Activated T-helper 2 cell treated with anti-CD3 and anti-CD28 coated beads, Interferon-gamma antibody, Interleukin-2, Interleukin-4, amounts not matched to agents 10 μg/mL and 5 μg/mL and 100 μg/mL, durations not matched to agents 14 hours and 24 hours and 36 hours (primary cell): ENCODE data around the gene CACNA2D3. TPM values are rescaled to one million over a fixed set of nuclear protein-coding genes. Genes with fewer than 3 reads are reported as not detected.

Experiments
- DNase-seq: peaks from one replicate; pipeline ENCODE4 v3.0.0; 2021; ENCODE audit warnings: low spot score
- H3K27ac Mint-ChIP-seq: one replicate; pipeline ENCODE4 v1.8.0; 2021; ENCODE audit warnings: mixed read lengths
- H3K27me3 Mint-ChIP-seq: one replicate; pipeline ENCODE4 v1.8.0; 2021; ENCODE audit warnings: low read depth, mixed read lengths
- H3K36me3 Mint-ChIP-seq: one replicate; pipeline ENCODE4 v1.8.0; 2021; ENCODE audit warnings: low read depth, mixed read lengths
- H3K4me1 Mint-ChIP-seq: one replicate; pipeline ENCODE4 v1.8.0; 2021; ENCODE audit warnings: low read depth, mixed read lengths
- H3K4me3 Mint-ChIP-seq: one replicate; pipeline ENCODE4 v1.8.0; 2021; ENCODE audit warnings: low read depth, mild to moderate bottlenecking, moderate library complexity, mixed read lengths
- H3K9me3 Mint-ChIP-seq: one replicate; pipeline ENCODE4 v1.8.0; 2021; ENCODE audit warnings: mixed read lengths
- intact Hi-C: fragments of 100-400 bp; cut with micrococcal nuclease; formaldehyde crosslinking; loops from one replicate; pipeline ENCODE4 v1.15.1; 2023
- total RNA-seq: library from RNA; stranded (reverse); gene quantifications from 2 replicates; pipeline ENCODE4 v1.2.3, GENCODE V29; 2022

CACNA2D3 gene
- total RNA-seq, 1 donor from 2014 or later = not detected

DNA sequence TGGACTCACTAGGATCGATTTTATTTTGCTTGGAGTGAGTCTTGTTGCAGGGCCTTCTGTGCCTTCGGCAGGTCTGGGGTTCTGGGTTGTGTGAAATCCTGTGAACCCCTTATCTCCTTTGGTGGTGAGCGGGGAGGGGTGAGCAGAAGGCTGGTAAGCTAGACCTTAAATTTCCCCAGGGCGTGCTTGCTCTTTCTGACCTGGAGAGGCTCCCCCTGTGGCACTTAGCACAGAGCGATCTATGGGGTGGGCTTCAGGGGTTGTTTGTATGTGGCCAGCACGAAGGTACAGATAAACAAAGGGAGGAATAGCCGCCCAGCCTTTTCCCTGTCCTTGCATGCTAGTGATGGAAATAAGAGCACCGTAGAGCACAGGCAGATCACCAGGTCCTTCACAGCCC, 11.8 kb downstream of the CACNA2D3 start:
- Mint-ChIP-seq H3K4me3 (no peak overlapping the region), H3K4me1 (no peaks in the 10 kb centered on the region), H3K27me3 (no peaks in the 10 kb centered on the region), H3K36me3 (no peaks in the 10 kb centered on the region), H3K27ac (no peak overlapping the region), H3K9me3 (no peaks in the 10 kb centered on the region)
- intact Hi-C loops = no loop called here
- DNase-seq = no peak

DNA sequence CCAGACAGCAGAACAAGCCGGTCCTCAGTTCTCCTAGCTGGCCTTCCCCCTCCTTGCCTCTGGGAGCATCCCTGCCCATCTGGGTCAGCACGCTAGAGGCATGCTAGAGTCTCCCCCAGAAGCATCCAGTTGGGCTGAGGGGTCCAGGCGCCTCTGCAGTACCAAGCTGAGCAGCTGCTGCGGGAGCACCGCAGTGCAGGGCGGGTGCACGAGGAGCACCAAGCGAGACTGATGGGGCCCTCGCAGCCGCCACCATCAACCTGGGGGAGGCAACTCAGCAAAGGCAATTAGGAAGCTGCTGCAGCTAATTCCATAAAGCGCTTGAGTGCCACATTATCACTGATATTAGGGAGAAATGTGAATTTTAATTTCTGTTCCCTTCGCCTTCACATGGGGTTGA, 12.4 kb downstream of the CACNA2D3 start:
- intact Hi-C loops = no loop called here
- no peaks in the 10 kb centered on the region for H3K27me3 Mint-ChIP-seq
- no peaks in the 10 kb centered on the region for H3K36me3 Mint-ChIP-seq
- H3K27ac Mint-ChIP-seq = no peak overlapping the region
- no peak overlapping the region for H3K4me3 Mint-ChIP-seq
- no peak for DNase-seq
- no peaks in the 10 kb centered on the region for H3K4me1 Mint-ChIP-seq
- H3K9me3 Mint-ChIP-seq = no peaks in the 10 kb centered on the region

DNA sequence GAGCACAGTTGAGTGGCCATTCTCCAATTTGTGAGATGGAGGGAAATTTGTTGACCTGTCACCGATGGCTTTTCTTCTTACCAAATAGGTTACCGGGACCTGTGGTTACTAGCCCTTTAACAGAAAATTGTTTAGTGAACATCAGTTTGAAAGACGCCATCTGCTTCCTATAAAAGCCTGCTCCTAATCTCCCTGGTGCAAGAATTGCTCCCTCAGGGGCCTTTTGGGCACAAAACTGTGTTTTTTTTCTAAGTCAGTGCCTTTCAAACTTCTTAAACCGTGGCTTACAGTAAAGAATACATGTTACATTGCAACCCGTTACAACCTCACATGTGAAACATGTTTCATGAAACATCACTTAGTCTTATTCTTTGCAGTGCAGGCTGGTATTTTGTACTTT, 15.0 kb downstream of the CACNA2D3 start:
- intact Hi-C loops = no loop called here
- H3K4me1 Mint-ChIP-seq = no peaks in the 10 kb centered on the region
- H3K4me3 Mint-ChIP-seq = no peak overlapping the region
- DNase-seq = no peak
- no peaks in the 10 kb centered on the region for H3K36me3 Mint-ChIP-seq
- no peaks in the 10 kb centered on the region for H3K9me3 Mint-ChIP-seq
- no peak overlapping the region for H3K27ac Mint-ChIP-seq
- no peaks in the 10 kb centered on the region for H3K27me3 Mint-ChIP-seq

DNA sequence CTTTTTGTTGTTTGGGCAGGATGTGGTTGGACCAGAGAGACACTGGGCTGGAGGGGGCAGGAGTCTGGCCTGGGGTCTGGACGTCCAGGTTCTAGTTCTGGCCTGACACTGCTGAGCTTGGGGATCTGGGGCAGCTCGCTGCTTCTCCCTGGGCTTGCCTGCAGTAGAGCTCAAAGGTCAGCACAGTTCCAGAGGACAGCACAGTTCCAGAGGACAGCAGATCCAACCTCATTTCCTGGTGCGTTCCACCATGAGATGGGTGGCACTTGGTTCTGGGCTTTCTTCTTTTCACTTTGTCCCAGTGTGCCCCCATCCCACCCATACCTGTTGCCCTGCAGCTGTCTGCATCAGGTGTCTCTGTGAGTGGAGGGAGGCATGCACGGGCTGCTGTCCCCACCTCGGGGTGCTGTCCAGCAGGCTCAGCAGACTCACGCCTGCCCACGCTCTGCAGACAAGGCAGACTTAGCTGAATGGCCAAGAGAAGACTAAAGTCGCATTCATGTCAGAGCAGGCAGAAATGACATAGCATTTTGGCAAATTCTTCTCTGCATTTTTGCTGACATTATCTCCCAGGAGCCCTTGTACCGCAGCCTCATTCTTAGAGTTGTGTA, 16.7 kb downstream of the CACNA2D3 start:
- no peak for DNase-seq
- H3K36me3 Mint-ChIP-seq = no peaks in the 10 kb centered on the region
- no peak overlapping the region for H3K4me3 Mint-ChIP-seq
- intact Hi-C loops = no loop called here
- H3K27ac Mint-ChIP-seq = no peak overlapping the region
- H3K27me3 Mint-ChIP-seq = no peaks in the 10 kb centered on the region
- no peaks in the 10 kb centered on the region for H3K9me3 Mint-ChIP-seq
- H3K4me1 Mint-ChIP-seq = no peaks in the 10 kb centered on the region

DNA sequence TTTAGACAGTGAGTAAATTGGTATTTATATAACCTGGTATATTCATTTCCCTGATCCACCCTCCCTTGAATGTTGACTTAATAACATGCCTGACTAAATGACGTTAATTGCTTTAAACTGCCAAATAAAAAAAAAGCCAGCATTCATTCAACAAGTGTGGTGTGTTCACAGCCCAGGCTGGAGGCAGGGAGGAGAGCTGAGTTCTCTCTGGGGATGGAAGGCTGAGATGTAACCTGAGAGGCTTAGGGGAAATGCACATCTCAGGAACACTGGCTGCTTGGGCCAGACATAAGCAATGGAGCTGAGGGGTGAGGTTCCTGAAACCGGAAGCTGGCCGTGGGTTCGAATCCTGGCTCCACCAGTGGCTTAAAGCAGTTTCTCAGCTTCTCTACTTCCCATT, 17.3 kb downstream of the CACNA2D3 start:
- no peak overlapping the region for H3K27ac Mint-ChIP-seq
- H3K9me3 Mint-ChIP-seq = no peaks in the 10 kb centered on the region
- intact Hi-C loops = no loop called here
- no peak for DNase-seq
- H3K4me3 Mint-ChIP-seq = no peak overlapping the region
- no peaks in the 10 kb centered on the region for H3K27me3 Mint-ChIP-seq
- no peaks in the 10 kb centered on the region for H3K4me1 Mint-ChIP-seq
- H3K36me3 Mint-ChIP-seq = no peaks in the 10 kb centered on the region

DNA sequence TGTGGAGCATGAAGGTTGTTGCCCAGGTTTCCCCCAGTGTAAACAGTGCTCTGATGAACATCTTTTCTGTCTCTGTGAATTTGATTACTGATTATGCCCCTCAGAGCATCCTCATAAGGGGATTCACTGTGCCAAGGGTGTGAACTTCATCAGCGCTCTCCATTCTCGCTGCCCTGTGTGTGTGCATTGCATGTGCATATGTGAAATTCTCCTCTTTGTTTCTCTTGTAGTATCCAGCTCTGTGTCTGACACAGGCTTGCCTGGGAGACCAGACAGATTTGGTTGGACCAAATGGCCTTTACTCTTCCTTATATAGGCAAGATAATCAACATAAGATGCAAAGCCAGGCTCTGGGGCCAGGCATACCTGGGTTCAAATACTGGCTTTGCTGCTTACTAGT, 21.9 kb downstream of the CACNA2D3 start:
- H3K9me3 Mint-ChIP-seq = no peaks in the 10 kb centered on the region
- H3K27me3 Mint-ChIP-seq = no peaks in the 10 kb centered on the region
- intact Hi-C loops = no loop called here
- no peak overlapping the region for H3K27ac Mint-ChIP-seq
- no peak overlapping the region for H3K4me3 Mint-ChIP-seq
- no peak for DNase-seq
- H3K4me1 Mint-ChIP-seq = no peaks in the 10 kb centered on the region
- no peaks in the 10 kb centered on the region for H3K36me3 Mint-ChIP-seq

DNA sequence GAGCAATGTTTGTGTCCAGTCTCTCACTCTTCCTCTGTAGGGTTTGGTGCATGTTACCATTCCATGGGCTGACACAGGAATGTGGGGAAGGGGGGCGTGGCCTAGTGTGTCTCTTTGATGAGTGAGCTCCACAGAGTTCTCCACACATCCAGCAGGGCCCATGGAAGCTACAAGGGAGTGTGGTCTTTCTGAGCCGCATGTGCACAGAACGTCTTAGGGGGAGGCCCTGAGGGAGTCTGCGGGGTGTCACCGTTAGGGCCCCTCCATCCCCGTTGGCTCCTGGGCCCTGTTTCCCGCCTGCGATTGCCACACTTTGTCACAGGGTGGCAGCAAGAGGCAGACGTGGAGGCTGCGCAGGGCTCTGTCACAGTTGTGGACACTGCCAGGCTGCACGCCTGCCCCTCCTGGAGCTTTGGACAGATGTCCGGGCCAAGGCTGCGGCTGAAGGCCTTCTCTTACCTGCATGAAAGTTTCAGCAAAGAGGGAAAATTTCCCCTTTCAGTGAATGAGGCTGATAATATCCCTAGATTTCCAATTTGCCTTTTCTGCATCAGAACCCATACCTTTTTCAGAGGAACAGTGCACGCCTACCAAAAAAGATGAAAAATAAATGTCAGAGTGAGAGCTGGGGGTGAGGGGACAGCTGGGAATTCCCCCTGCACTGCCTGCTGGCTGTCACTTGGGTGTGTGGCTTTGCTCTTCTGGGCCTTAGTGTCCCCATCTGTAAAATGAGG, 24.3 kb downstream of the CACNA2D3 start:
- DNase-seq = no peak
- Mint-ChIP-seq H3K4me3 (no peak overlapping the region), H3K36me3 (no peaks in the 10 kb centered on the region), H3K27me3 (no peaks in the 10 kb centered on the region), H3K9me3 (no peaks in the 10 kb centered on the region), H3K4me1 (no peaks in the 10 kb centered on the region), H3K27ac (no peak overlapping the region)
- intact Hi-C loops = no loop called here

DNA sequence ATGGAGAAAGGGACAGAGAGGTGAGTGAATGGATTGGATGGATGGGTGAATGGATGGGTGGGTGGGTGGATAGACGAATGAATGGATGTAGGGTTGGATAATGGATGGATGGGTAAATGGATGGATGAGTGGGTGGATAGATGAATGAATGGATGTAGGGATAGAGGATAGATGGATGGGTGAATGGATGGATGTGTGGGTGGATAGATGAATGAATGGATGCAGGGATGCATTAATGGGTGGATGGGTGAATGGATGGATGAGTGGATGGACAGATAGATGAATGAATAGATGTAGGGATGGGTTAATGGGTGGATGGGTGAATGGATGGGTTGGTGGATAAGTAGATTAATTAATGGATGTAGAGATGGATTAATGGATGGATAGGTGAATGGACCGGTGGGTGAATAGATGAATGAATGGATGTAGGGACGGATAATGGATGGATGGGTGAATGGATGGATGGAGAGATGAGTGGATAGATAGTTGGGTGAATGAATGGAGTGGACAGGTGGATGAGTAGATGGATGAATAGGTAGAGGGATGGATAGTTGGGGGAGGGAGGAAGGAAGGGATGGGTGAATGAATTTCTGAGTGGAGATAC, 28.6 kb downstream of the CACNA2D3 start:
- no peak for DNase-seq
- Mint-ChIP-seq H3K27ac (no peak overlapping the region), H3K9me3 (no peaks in the 10 kb centered on the region), H3K36me3 (no peaks in the 10 kb centered on the region), H3K4me1 (no peaks in the 10 kb centered on the region), H3K27me3 (no peaks in the 10 kb centered on the region), H3K4me3 (no peak overlapping the region)
- intact Hi-C loops = no loop called here

DNA sequence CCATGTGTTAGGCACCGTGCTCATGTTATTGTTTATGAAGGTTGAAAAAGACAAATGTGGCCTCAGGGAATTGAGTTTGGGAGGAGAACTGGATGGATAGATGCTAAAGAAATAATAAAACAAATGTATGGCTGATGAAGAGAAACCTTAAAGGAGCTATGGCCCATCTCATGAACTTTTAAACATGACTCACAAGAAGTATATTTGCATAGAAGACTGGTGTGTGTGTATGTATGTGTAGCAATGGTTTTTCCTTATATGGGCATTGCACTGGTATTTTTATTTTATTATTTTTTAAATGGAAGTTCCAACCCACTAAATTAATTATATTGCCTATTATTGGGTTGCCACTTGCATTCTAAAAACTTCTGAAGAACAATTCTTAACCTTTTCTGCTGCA, 31.1 kb downstream of the CACNA2D3 start:
- H3K4me3 Mint-ChIP-seq = no peak overlapping the region
- no peaks in the 10 kb centered on the region for H3K4me1 Mint-ChIP-seq
- no peaks in the 10 kb centered on the region for H3K36me3 Mint-ChIP-seq
- H3K27ac Mint-ChIP-seq = no peak overlapping the region
- H3K27me3 Mint-ChIP-seq = no peaks in the 10 kb centered on the region
- H3K9me3 Mint-ChIP-seq = no peaks in the 10 kb centered on the region
- no peak for DNase-seq
- intact Hi-C loops = no loop called here

DNA sequence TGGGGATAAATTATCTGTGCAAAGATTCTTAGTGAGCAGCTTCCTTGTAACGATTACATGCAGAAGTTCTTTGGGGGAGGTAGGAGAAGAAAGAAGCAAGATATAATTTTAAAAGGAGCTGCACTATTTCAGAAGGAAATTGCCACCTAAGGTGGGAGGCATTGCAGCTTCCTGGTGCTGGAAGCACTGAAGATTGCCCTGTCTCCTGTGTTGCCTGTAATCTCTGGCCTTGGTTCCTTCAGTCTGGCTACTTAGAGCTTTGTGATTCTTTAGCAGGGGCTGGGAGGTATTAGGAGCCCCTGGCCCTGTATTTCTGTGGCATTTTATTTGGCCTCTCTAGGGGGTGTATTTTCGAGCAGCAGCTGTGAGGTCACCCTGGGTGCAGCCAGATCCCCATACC, 35.5 kb downstream of the CACNA2D3 start:
- intact Hi-C loops = no loop called here
- H3K36me3 Mint-ChIP-seq = no peaks in the 10 kb centered on the region
- H3K27me3 Mint-ChIP-seq = no peaks in the 10 kb centered on the region
- H3K27ac Mint-ChIP-seq = no peak overlapping the region
- no peak overlapping the region for H3K4me3 Mint-ChIP-seq
- H3K4me1 Mint-ChIP-seq = no peaks in the 10 kb centered on the region
- no peaks in the 10 kb centered on the region for H3K9me3 Mint-ChIP-seq
- no peak for DNase-seq

DNA sequence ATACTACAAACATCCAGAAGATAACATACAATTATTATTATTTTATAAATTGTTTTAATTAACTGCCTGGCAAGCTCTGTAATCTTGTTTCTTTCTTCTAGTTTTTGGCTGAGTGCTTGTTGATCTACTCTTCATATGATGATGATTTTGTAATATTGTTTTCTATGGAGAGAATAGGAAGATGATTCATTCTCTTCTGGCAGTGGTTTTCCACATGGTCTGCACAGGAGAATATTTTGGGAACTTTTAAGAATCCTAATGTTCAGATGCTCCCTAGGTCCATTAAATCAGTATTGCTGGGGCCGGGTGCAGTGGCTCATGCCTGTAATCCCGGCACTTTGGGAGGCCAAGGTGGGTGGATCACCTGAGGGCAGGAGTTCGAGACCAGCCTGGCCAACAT, 37.6 kb downstream of the CACNA2D3 start:
- DNase-seq = no peak
- Mint-ChIP-seq H3K27me3 (no peaks in the 10 kb centered on the region), H3K36me3 (no peaks in the 10 kb centered on the region), H3K27ac (no peak overlapping the region), H3K9me3 (no peaks in the 10 kb centered on the region), H3K4me3 (no peak overlapping the region), H3K4me1 (no peaks in the 10 kb centered on the region)
- intact Hi-C loops = no loop called here

DNA sequence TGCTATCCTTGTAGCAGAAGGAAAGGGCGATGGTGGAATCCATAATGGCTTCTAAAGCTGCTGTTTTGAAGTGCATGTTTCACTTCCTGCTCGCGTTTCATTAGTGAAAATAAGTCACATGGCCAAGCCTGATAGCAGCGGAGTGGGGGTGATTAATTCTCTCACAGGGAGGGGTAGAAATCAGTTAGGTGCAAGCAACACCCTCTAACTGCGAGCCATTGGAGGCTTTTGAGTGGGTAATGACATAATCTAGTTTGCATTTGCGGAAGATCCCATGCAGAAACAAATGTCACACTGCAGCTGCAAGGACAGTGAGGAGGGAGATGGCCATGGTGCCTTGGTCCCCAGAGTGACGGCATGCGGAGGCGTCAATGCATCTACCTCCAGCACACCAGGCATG, 41.1 kb downstream of the CACNA2D3 start:
- Mint-ChIP-seq H3K9me3 (no peaks in the 10 kb centered on the region), H3K36me3 (no peaks in the 10 kb centered on the region)

DNA sequence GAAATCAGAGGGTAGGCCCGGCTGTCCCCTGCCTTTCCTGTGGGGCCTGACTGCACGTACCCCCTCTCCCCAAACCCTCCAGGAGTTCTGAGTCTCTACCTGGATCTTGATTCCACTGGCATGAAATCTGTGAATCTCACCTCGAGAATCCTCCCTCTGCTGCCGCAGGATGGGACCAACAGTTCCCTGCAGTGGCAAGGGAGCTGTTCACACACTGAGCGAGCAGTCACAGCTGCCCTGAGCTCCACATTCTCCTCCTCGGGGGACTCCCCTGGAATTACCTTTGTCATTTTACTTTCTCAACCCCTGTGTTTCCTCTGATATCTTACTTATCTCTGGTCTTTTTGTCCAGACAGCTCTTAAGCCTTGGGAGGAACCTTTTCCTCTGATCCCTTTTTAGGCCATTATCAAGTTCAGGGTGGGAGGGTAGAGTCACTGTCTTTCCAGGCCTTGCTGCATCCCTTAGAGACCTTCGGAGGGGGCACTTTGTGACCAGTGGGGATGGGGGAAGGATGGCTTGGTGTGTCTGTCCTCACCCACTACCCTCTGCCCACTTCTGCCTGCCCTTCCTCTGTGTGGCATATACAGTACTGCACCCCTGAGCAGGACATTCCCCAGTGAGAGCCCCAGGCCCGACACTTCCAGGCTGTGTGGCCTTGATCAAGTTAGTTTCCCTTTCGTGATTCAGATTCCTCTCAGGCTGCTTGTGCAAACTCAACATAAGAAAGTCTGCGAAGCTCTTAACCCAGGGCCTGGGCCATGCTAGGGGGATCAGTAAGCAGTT, 42.0 kb downstream of the CACNA2D3 start:
- H3K36me3 Mint-ChIP-seq = no peaks in the 10 kb centered on the region
- no peak overlapping the region for H3K4me3 Mint-ChIP-seq
- no peak for DNase-seq
- H3K4me1 Mint-ChIP-seq = no peaks in the 10 kb centered on the region
- intact Hi-C loops = no loop called here
- no peaks in the 10 kb centered on the region for H3K9me3 Mint-ChIP-seq
- H3K27me3 Mint-ChIP-seq = no peaks in the 10 kb centered on the region
- H3K27ac Mint-ChIP-seq = no peak overlapping the region

More for the DNA sequence above, 41.1 kb downstream of the CACNA2D3 start:
- intact Hi-C loops = no loop called here
- H3K4me1 Mint-ChIP-seq = no peaks in the 10 kb centered on the region
- no peaks in the 10 kb centered on the region for H3K27me3 Mint-ChIP-seq
- no peak overlapping the region for H3K4me3 Mint-ChIP-seq
- no peak overlapping the region for H3K27ac Mint-ChIP-seq
- no peak for DNase-seq
